ENCODE measurements around the gene NDRG3.

NDRG3 gene

GRCh38 chr20:36663031-36663430 lies 82.9 kb downstream of the NDRG3 start:
- Histone ChIP-seq H3K23ac (ENCODE audit: low read depth, low read length, poor library complexity) (no peak overlapping the region), H3K18ac (ENCODE audit: low read length) (no peak overlapping the region), H2AFZ (ENCODE audit: low read length) (no peak overlapping the region), H3K4me3 (ENCODE audit: low read length in 2 of 2) (no peak overlapping the region), H3K27me3 (ENCODE audit: control insufficient read depth in 3 of 3, insufficient read depth in 3 of 3, low read depth in 1 of 3, low read length in 3 of 3) (no peaks in the 10 kb centered on the region), H3K36me3 (replicated peaks in 1 of 2; ENCODE audit: control insufficient read depth in 2 of 2, insufficient read depth in 2 of 2, low read length in 2 of 2) (peaks cover 0 to 22% of the 10 kb centered on the region in 2 donors), H3K4ac (ENCODE audit: low read length) (no peak overlapping the region), H2AK5ac (ENCODE audit: low read depth, low read length) (no peak overlapping the region), H2BK120ac (ENCODE audit: low read depth, low read length) (no peak overlapping the region), H3K27ac (replicated peaks; ENCODE audit: low read length) (no peak overlapping the region), H3K9ac (ENCODE audit: low read depth, low read length, poor library complexity) (no peak overlapping the region), H2BK5ac (ENCODE audit: low read length) (no peak overlapping the region), H3K9me3 (replicated peaks in 1 of 2; ENCODE audit: control insufficient read depth in 2 of 2, insufficient read depth in 1 of 2, low read depth in 1 of 2, low read length in 2 of 2) (no peaks in the 10 kb centered on the region), H4K8ac (ENCODE audit: low read depth, low read length) (no peak overlapping the region), H3K4me1 (ENCODE audit: control insufficient read depth in 2 of 2, insufficient read depth in 1 of 2, low read depth in 1 of 2, low read length in 2 of 2) (no peaks in the 10 kb centered on the region), H3K14ac (ENCODE audit: low read length) (no peak overlapping the region), H3K4me2 (ENCODE audit: insufficient read depth, low read length, poor library complexity, severe bottlenecking) (no peak overlapping the region), H2BK15ac (ENCODE audit: low read length) (no peak overlapping the region), H3K79me1 (ENCODE audit: low read depth, low read length) (no peaks in the 10 kb centered on the region), H4K91ac (ENCODE audit: low read depth, low read length, poor library complexity) (no peak overlapping the region), H2BK12ac (ENCODE audit: low read length) (no peak overlapping the region)
- DNase-seq (ENCODE audit: low spot score): no peak
- WGBS, 2 donors (ENCODE audit: extremely low coverage in 2 of 2, insufficient read length in 2 of 2, insufficient replicate concordance in 1 of 2): no CpG with 5 or more reads among the region's 2 CpGs

DNA sequence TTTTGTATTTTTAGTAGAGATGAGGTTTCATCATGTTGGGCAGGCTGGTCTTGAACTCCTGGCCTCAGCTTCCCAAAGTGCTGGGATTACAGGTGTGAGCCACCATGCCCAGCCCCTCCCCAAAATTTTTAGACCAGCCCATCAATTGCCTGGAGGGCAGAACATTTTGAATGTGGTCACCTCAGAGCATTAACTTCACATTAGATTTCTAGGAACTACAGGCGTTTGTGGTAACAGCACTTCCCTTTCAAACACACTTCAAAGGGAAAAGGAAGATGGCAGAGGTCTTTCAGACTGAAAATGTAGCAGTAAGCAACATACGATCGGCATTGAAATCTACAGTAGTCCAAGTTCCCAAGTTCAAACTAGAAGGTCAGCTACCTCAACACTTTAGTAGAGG lies 87.6 kb downstream of the NDRG3 start:
- no peak for DNase-seq (ENCODE audit: low spot score)
- no peak overlapping the region for H3K4me3 ChIP-seq (ENCODE audit: low read length in 2 of 2)
- H3K27ac ChIP-seq (replicated peaks; ENCODE audit: low read length): no peak overlapping the region
- no peak overlapping the region for H2AK5ac ChIP-seq (ENCODE audit: low read depth, low read length)
- H3K23ac ChIP-seq (ENCODE audit: low read depth, low read length, poor library complexity): no peak overlapping the region
- no peaks in the 10 kb centered on the region for H3K79me1 ChIP-seq (ENCODE audit: low read depth, low read length)
- no peak overlapping the region for H3K4ac ChIP-seq (ENCODE audit: low read length)
- H4K8ac ChIP-seq (ENCODE audit: low read depth, low read length): no peak overlapping the region
- H3K14ac ChIP-seq (ENCODE audit: low read length): no peak overlapping the region
- no peak overlapping the region for H2BK12ac ChIP-seq (ENCODE audit: low read length)
- no peak overlapping the region for H4K91ac ChIP-seq (ENCODE audit: low read depth, low read length, poor library complexity)
- peaks cover 0 to 7% of the 10 kb centered on the region in 2 donors for H3K4me1 ChIP-seq (ENCODE audit: control insufficient read depth in 2 of 2, insufficient read depth in 1 of 2, low read depth in 1 of 2, low read length in 2 of 2)
- H3K18ac ChIP-seq (ENCODE audit: low read length): no peak overlapping the region
- H2BK15ac ChIP-seq (ENCODE audit: low read length): no peak overlapping the region
- H3K9ac ChIP-seq (ENCODE audit: low read depth, low read length, poor library complexity): no peak overlapping the region
- peaks cover 0 to 17% of the 10 kb centered on the region in 2 donors for H3K36me3 ChIP-seq (replicated peaks in 1 of 2; ENCODE audit: control insufficient read depth in 2 of 2, insufficient read depth in 2 of 2, low read length in 2 of 2)
- no peaks in the 10 kb centered on the region for H3K9me3 ChIP-seq (replicated peaks in 1 of 2; ENCODE audit: control insufficient read depth in 2 of 2, insufficient read depth in 1 of 2, low read depth in 1 of 2, low read length in 2 of 2)
- WGBS, 2 donors (ENCODE audit: extremely low coverage in 2 of 2, insufficient read length in 2 of 2, insufficient replicate concordance in 1 of 2): no CpG with 5 or more reads among the region's 3 CpGs
- no peak overlapping the region for H2BK5ac ChIP-seq (ENCODE audit: low read length)
- no peak overlapping the region for H2BK120ac ChIP-seq (ENCODE audit: low read depth, low read length)
- H2AFZ ChIP-seq (ENCODE audit: low read length): no peak overlapping the region
- H3K4me2 ChIP-seq (ENCODE audit: insufficient read depth, low read length, poor library complexity, severe bottlenecking): no peak overlapping the region
- H3K27me3 ChIP-seq (ENCODE audit: control insufficient read depth in 3 of 3, insufficient read depth in 3 of 3, low read depth in 1 of 3, low read length in 3 of 3): no peaks in the 10 kb centered on the region

DNA sequence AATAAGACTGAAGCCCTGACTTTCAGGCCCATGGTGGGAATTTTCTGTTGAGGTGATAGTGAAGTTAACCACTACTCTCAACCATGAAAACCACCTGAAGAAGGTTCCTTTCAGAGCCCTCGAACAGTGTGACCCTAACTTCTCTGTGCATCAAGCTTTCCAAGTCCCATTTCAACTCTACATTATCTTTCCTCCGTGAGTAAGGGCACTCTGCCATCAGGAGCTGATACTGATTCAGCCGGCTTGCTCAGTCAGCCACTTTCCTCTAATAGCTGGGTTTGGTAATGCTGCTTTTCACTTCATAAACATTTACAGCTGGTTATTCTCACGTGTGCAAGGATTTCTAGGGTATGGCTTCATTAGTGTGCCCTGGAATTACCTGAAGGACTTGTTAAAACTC lies 89.2 kb downstream of the NDRG3 start:
- Histone ChIP-seq H3K23ac (ENCODE audit: low read depth, low read length, poor library complexity) (no peak overlapping the region), H3K9me3 (replicated peaks in 1 of 2; ENCODE audit: control insufficient read depth in 2 of 2, insufficient read depth in 1 of 2, low read depth in 1 of 2, low read length in 2 of 2) (no peaks in the 10 kb centered on the region), H3K14ac (ENCODE audit: low read length) (no peak overlapping the region), H3K18ac (ENCODE audit: low read length) (no peak overlapping the region), H3K4me2 (ENCODE audit: insufficient read depth, low read length, poor library complexity, severe bottlenecking) (no peak overlapping the region), H2BK12ac (ENCODE audit: low read length) (no peak overlapping the region), H3K27me3 (ENCODE audit: control insufficient read depth in 3 of 3, insufficient read depth in 3 of 3, low read depth in 1 of 3, low read length in 3 of 3) (no peaks in the 10 kb centered on the region), H3K36me3 (replicated peaks in 1 of 2; ENCODE audit: control insufficient read depth in 2 of 2, insufficient read depth in 2 of 2, low read length in 2 of 2) (peaks cover 0 to 22% of the 10 kb centered on the region in 2 donors), H3K4me3 (ENCODE audit: low read length in 2 of 2) (no peak overlapping the region), H2BK5ac (ENCODE audit: low read length) (no peak overlapping the region), H2BK120ac (ENCODE audit: low read depth, low read length) (no peak overlapping the region), H2AFZ (ENCODE audit: low read length) (no peak overlapping the region), H3K79me1 (ENCODE audit: low read depth, low read length) (no peaks in the 10 kb centered on the region), H3K4ac (ENCODE audit: low read length) (no peak overlapping the region), H3K4me1 (ENCODE audit: control insufficient read depth in 2 of 2, insufficient read depth in 1 of 2, low read depth in 1 of 2, low read length in 2 of 2) (peaks cover 0 to 7% of the 10 kb centered on the region in 2 donors), H4K8ac (ENCODE audit: low read depth, low read length) (no peak overlapping the region), H2BK15ac (ENCODE audit: low read length) (no peak overlapping the region), H4K91ac (ENCODE audit: low read depth, low read length, poor library complexity) (no peak overlapping the region), H3K9ac (ENCODE audit: low read depth, low read length, poor library complexity) (no peak overlapping the region), H3K27ac (replicated peaks; ENCODE audit: low read length) (no peak overlapping the region), H2AK5ac (ENCODE audit: low read depth, low read length) (no peak overlapping the region)
- no CpG with 5 or more reads among the region's 4 CpGs for WGBS, 2 donors (ENCODE audit: extremely low coverage in 2 of 2, insufficient read length in 2 of 2, insufficient replicate concordance in 1 of 2)
- DNase-seq (ENCODE audit: low spot score): no peak

GRCh38 chr20:36655004-36655403 lies 90.9 kb downstream of the NDRG3 start:
- no peak overlapping the region for H4K8ac ChIP-seq (ENCODE audit: low read depth, low read length)
- H2BK120ac ChIP-seq (ENCODE audit: low read depth, low read length): no peak overlapping the region
- no peak overlapping the region for H2AK5ac ChIP-seq (ENCODE audit: low read depth, low read length)
- no peak overlapping the region for H3K4me2 ChIP-seq (ENCODE audit: insufficient read depth, low read length, poor library complexity, severe bottlenecking)
- DNase-seq (ENCODE audit: low spot score): no peak
- no peak overlapping the region for H3K27ac ChIP-seq (replicated peaks; ENCODE audit: low read length)
- no peak overlapping the region for H2AFZ ChIP-seq (ENCODE audit: low read length)
- H4K91ac ChIP-seq (ENCODE audit: low read depth, low read length, poor library complexity): no peak overlapping the region
- H3K4me3 ChIP-seq (ENCODE audit: low read length in 2 of 2): no peak overlapping the region
- no peaks in the 10 kb centered on the region for H3K27me3 ChIP-seq (ENCODE audit: control insufficient read depth in 3 of 3, insufficient read depth in 3 of 3, low read depth in 1 of 3, low read length in 3 of 3)
- H2BK15ac ChIP-seq (ENCODE audit: low read length): no peak overlapping the region
- H2BK12ac ChIP-seq (ENCODE audit: low read length): no peak overlapping the region
- H3K4me1 ChIP-seq (ENCODE audit: control insufficient read depth in 2 of 2, insufficient read depth in 1 of 2, low read depth in 1 of 2, low read length in 2 of 2): peaks cover 0 to 7% of the 10 kb centered on the region in 2 donors
- WGBS, 2 donors (ENCODE audit: extremely low coverage in 2 of 2, insufficient read length in 2 of 2, insufficient replicate concordance in 1 of 2): no CpG with 5 or more reads among the region's 3 CpGs
- H3K23ac ChIP-seq (ENCODE audit: low read depth, low read length, poor library complexity): no peak overlapping the region
- no peak overlapping the region for H2BK5ac ChIP-seq (ENCODE audit: low read length)
- H3K4ac ChIP-seq (ENCODE audit: low read length): no peak overlapping the region
- H3K36me3 ChIP-seq (replicated peaks in 1 of 2; ENCODE audit: control insufficient read depth in 2 of 2, insufficient read depth in 2 of 2, low read length in 2 of 2): peaks cover 0 to 20% of the 10 kb centered on the region in 2 donors
- H3K14ac ChIP-seq (ENCODE audit: low read length): no peak overlapping the region
- H3K18ac ChIP-seq (ENCODE audit: low read length): no peak overlapping the region
- no peak overlapping the region for H3K9ac ChIP-seq (ENCODE audit: low read depth, low read length, poor library complexity)
- no peaks in the 10 kb centered on the region for H3K79me1 ChIP-seq (ENCODE audit: low read depth, low read length)
- no peaks in the 10 kb centered on the region for H3K9me3 ChIP-seq (replicated peaks in 1 of 2; ENCODE audit: control insufficient read depth in 2 of 2, insufficient read depth in 1 of 2, low read depth in 1 of 2, low read length in 2 of 2)
